Nephron progenitor cell (in vitro differentiated cells): ENCODE results near the gene RBPJ.

Source experiments
- DNase-seq: peaks from one replicate; pipeline ENCODE4 v3.0.0; 2021
- H3K27ac Mint-ChIP-seq: 2 replicates; pipeline ENCODE4 v1.8.0; 2021; ENCODE audit warnings: mild to moderate bottlenecking, moderate library complexity, mixed read lengths
- H3K27me3 Mint-ChIP-seq: 2 replicates; pipeline ENCODE4 v1.8.0; 2021; ENCODE audit warnings: mild to moderate bottlenecking, low read depth, mixed read lengths; ENCODE audit not compliant: poor library complexity
- H3K36me3 Mint-ChIP-seq: 2 replicates; pipeline ENCODE4 v1.8.0; 2021; ENCODE audit warnings: low read depth, mixed read lengths
- H3K4me1 Mint-ChIP-seq: 2 replicates; pipeline ENCODE4 v1.8.0; 2021; ENCODE audit warnings: mixed read lengths
- H3K4me3 Mint-ChIP-seq: 2 replicates; pipeline ENCODE4 v1.8.0; 2021; ENCODE audit warnings: mild to moderate bottlenecking, moderate library complexity, mixed read lengths
- H3K9me3 Mint-ChIP-seq: 2 replicates; pipeline ENCODE4 v1.8.0; 2021; ENCODE audit warnings: mild to moderate bottlenecking, moderate library complexity, mixed read lengths
- TF ChIP-seq, protein P1 (sequence below): fragments of 200-600 bp; sonication (generic); IDR thresholded peaks from 2 replicates; pipeline ENCODE4 v1.5.0; 2021; ENCODE audit warnings: antibody characterized with exemption

RBPJ gene

DNA sequence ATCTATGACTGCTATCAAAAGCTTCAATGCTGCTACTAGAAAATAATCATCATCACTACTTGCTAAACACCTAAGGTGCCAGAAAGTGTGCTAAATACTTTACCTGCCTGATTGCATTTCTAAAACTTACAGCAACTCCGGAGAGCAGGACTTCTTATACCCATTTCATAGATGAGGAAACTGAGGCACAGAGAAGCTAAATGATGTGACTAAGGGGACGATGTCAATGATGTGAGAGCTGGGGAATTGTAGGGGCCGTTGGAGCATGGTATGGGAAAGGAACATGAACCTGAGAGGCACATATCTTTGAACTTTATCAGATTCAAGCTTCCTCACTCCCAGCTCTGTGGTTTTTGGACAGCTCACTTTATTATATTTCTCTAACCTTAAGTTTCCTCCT is 130.8 kb downstream of the RBPJ start:
- no peak for DNase-seq
- Mint-ChIP-seq H3K4me1 (peaks cover 27% of the 10 kb centered on the region), H3K27me3 (no peaks in the 10 kb centered on the region), H3K27ac (no peak overlapping the region), H3K36me3 (no peaks in the 10 kb centered on the region), H3K4me3 (no peak overlapping the region), H3K9me3 (peaks cover 37% of the 10 kb centered on the region)
- TF ChIP-seq, protein P1, sequence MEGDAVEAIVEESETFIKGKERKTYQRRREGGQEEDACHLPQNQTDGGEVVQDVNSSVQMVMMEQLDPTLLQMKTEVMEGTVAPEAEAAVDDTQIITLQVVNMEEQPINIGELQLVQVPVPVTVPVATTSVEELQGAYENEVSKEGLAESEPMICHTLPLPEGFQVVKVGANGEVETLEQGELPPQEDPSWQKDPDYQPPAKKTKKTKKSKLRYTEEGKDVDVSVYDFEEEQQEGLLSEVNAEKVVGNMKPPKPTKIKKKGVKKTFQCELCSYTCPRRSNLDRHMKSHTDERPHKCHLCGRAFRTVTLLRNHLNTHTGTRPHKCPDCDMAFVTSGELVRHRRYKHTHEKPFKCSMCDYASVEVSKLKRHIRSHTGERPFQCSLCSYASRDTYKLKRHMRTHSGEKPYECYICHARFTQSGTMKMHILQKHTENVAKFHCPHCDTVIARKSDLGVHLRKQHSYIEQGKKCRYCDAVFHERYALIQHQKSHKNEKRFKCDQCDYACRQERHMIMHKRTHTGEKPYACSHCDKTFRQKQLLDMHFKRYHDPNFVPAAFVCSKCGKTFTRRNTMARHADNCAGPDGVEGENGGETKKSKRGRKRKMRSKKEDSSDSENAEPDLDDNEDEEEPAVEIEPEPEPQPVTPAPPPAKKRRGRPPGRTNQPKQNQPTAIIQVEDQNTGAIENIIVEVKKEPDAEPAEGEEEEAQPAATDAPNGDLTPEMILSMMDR, result no peak

DNA sequence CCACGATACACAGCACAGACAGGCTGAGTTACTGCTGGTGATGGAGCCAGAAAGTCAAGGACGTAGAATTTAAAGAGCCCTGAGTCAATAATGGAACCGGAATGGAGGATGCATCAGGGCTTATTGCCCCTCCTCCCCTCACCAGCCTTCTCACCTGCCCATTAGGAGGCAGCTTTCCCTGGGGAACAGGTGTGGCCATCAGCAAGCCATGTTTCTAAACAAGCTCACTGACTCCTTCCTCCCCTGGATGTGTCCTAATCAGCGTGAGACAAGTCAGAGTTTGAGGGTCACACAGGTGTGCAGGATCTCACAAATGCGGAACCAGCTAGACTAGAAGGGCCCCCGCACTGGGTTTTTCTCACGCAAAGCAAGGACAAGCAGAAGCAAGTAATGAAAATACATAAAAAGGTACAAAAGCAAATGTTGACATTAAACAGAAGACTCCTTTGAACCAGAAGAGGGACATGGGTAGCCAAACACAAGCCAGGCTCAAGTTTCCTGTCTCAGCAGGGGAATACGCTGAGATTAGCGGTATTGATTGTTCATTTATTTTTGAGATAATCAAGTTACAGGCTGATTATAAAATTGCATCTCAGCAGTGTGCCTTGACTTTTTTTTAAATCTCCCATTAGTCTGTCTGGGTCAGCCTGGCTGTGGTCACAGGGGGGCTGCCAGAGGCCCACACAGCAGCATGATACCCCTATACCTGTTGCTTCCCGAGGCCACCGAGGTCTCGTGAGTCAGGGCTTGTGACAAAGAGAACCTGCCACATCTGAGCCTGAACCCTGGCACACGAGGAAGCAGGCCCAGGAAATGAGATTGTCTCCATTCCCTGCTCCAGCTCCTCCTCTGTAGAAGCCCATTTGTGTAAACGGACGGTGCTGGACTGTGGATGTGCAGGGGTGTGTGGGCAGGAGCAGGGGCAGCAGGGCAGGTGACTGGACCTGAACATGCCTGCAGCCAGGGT is 132.0 kb downstream of the RBPJ start:
- peaks cover 27% of the 10 kb centered on the region for H3K4me1 Mint-ChIP-seq
- H3K27ac Mint-ChIP-seq, result peak overlapping the region; percentile 85
- peaks cover 5% of the 10 kb centered on the region for H3K27me3 Mint-ChIP-seq
- no peaks in the 10 kb centered on the region for H3K36me3 Mint-ChIP-seq
- DNase-seq, result no peak
- peaks cover 27% of the 10 kb centered on the region for H3K9me3 Mint-ChIP-seq
- H3K4me3 Mint-ChIP-seq, result no peak overlapping the region
- TF ChIP-seq, protein P1, result no peak

DNA sequence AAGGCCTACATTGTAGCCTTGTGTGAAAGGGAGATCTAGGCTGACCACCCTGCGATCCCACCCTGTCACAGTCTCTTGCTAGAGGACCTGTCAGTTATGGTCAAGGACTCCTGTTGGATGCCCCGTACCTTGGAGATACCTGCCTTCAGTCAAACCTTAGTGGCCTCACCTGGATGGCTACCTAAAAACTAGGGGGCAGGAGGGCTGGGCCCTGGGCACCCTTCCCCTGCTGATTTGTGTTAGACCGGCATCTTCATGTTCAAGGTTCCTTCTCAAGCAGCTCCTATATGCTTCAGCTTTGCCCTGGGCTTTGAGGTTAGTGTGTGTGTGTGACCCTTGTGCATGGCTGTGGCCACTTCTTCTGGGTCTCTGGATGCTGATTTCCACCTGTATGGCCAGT is 134.1 kb downstream of the RBPJ start:
- no peak overlapping the region for H3K27ac Mint-ChIP-seq
- no peak for DNase-seq
- H3K4me1 Mint-ChIP-seq, result peaks cover 33% of the 10 kb centered on the region
- TF ChIP-seq, protein P1, result no peak
- peaks cover 18% of the 10 kb centered on the region for H3K9me3 Mint-ChIP-seq
- no peak overlapping the region for H3K4me3 Mint-ChIP-seq
- peaks cover 5% of the 10 kb centered on the region for H3K27me3 Mint-ChIP-seq
- H3K36me3 Mint-ChIP-seq, result no peaks in the 10 kb centered on the region

DNA sequence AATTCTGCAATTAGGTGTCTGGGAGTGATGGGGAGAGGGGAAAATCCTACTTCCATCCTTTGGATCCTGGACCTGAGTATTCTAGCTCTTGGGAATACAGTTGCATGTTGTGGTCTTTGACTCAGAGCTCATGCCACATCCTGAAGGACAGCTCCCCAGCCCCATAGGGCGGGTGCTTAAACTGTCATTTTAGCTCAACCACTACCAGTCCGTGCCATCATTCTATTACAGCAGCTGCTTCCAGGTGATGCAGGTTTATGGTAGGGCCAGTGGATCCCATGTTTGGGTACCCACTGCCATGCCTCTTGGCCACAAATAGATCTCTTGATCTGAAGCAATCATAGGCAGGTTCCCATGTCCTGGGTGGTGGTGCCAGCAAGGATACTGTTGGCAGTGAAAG is 134.8 kb downstream of the RBPJ start:
- H3K27me3 Mint-ChIP-seq, result peaks cover 5% of the 10 kb centered on the region
- no peak for DNase-seq
- H3K9me3 Mint-ChIP-seq, result peaks cover 18% of the 10 kb centered on the region
- H3K27ac Mint-ChIP-seq, result no peak overlapping the region
- no peaks in the 10 kb centered on the region for H3K36me3 Mint-ChIP-seq
- TF ChIP-seq, protein P1, result no peak
- H3K4me1 Mint-ChIP-seq, result peaks cover 33% of the 10 kb centered on the region
- H3K4me3 Mint-ChIP-seq, result no peak overlapping the region

DNA sequence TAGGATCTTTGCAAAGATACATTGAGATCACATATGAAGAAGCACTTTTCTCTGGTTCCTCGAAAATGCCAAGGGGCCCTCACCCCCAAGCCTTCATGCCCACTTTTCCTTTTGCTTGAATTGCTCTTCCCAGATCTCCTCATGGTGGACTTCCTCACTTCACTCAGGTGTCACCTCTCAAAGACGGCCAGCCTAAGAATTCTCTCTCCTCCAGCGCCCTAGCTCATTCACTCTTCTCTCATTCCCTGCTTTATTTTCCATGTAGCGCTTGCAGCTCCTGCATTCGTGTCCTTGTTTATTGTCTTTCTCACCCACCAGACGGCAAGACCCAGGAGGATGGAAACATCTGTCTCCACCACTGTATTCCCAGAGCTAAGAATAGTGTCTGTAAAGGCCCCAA is 136.6 kb downstream of the RBPJ start:
- peaks cover 11% of the 10 kb centered on the region for H3K27me3 Mint-ChIP-seq
- no peak for DNase-seq
- H3K4me1 Mint-ChIP-seq, result peaks cover 14% of the 10 kb centered on the region
- peaks cover 18% of the 10 kb centered on the region for H3K9me3 Mint-ChIP-seq
- TF ChIP-seq, protein P1, result no peak
- no peaks in the 10 kb centered on the region for H3K36me3 Mint-ChIP-seq
- H3K4me3 Mint-ChIP-seq, result no peak overlapping the region
- H3K27ac Mint-ChIP-seq, result no peak overlapping the region

DNA sequence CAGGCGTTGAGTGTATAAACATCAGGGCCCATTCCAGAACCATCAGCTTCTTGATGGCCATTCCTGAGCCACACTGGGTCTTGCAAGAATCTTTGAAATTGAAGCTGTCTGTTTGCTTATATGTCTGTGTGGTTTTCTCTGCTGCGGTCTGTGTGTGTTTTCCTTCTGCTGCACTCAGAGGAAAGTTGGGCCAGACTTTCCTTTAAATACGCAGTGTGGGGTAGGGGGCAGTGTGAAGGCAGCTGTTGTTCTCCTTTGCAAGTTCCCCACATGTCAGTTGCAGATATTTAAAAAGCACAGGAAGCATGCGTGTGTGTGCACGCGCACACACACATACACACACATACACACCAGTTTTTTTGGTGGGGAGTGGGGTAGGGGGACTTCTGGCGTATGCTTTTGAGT is 137.3 kb downstream of the RBPJ start:
- DNase-seq, result no peak
- H3K4me3 Mint-ChIP-seq, result no peak overlapping the region
- H3K36me3 Mint-ChIP-seq, result no peaks in the 10 kb centered on the region
- TF ChIP-seq, protein P1, result no peak
- peaks cover 16% of the 10 kb centered on the region for H3K9me3 Mint-ChIP-seq
- peaks cover 11% of the 10 kb centered on the region for H3K27me3 Mint-ChIP-seq
- H3K4me1 Mint-ChIP-seq, result peaks cover 7% of the 10 kb centered on the region
- no peak overlapping the region for H3K27ac Mint-ChIP-seq
